ENCODE data around the gene HECTD2.
"Not testable (repeated sequence)": the region's sequence is repeated elsewhere in the genome, so short reads cannot be mapped to it uniquely, and the experiment has no call there.

The HECTD2 gene

DNA sequence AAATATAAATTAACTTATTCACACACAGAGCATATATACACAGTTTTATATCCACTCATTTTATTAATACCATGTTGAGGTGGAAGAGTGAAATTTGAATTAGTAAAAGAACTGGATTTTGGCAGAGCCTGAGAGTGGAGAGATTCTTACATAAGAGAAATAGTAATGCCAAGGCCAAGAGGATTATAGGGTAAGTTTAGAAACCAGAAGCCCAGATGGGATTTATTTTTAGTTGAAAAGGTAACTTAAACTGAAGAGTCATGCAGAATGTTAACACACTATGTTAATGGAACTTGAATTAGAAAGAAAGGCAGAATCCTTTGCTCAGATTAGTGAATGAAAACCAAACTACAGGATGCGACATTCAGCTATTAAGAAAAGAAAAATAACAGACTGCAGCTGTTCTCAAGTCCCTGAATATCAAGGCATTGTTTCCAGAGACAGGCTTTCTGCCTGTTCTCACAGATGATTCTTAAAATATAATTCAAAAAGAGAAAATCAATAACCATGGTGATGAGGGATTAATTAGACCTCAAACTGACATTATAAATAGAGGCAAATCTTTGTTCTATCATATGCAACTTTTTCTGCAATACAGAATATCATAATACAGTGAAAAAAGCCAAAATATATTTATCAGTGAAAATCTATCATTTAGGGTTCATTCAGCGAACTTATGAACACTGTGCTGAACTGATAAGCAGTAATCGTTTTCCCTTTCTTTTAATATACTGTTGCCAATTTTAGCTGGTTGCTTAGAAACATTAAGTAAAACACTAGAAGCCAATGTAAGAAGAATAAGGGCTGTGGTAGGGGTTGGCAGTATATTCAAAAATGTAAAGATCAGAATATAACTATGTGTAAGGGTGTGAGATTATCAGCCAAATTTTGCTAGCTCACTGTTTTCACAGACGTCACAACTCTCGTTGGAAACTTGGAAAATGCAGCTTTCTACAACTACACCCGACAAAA is 34.4 kb downstream of the HECTD2 start:
- no peak for DNase-seq (ENCODE audit: low spot score)

DNA sequence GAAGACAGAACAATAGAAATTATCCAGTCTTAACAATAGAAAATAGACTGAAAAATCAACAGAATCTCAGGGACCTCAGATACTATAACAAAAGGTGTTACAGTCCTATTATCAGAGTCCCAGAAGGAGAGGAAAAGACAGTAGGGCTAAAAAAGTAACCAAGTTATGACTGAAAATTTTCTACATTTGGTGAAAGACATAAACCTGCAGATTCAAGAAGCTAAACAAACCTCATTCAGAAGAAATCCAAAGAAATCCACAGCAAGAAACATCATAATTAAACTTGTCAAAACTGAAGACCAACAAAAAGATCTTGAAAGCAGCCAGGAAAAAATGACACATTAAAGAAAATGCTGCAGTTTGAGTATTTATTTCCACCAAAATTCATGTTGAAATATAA is 41.9 kb downstream of the HECTD2 start:
- Histone ChIP-seq H3K9me3 (replicated peaks in 1 of 2; ENCODE audit: control insufficient read depth in 2 of 2, insufficient read depth in 1 of 2, low read depth in 1 of 2, low read length in 2 of 2) (peaks cover 6 to 28% of the 10 kb centered on the region in 2 donors), H2AFZ (ENCODE audit: low read length) (no peak overlapping the region), H2BK120ac (ENCODE audit: low read depth, low read length) (no peak overlapping the region), H2BK5ac (ENCODE audit: low read length) (no peak overlapping the region), H3K23ac (ENCODE audit: low read depth, low read length, poor library complexity) (no peak overlapping the region), H3K9ac (ENCODE audit: low read depth, low read length, poor library complexity) (no peak overlapping the region), H3K27me3 (ENCODE audit: control insufficient read depth in 3 of 3, insufficient read depth in 3 of 3, low read depth in 1 of 3, low read length in 3 of 3) (no peaks in the 10 kb centered on the region), H3K4ac (ENCODE audit: low read length) (no peak overlapping the region), H2AK5ac (ENCODE audit: low read depth, low read length) (no peak overlapping the region), H3K4me1 (ENCODE audit: control insufficient read depth in 2 of 2, insufficient read depth in 1 of 2, low read depth in 1 of 2, low read length in 2 of 2) (no peaks in the 10 kb centered on the region), H3K79me1 (ENCODE audit: low read depth, low read length) (no peaks in the 10 kb centered on the region), H2BK15ac (ENCODE audit: low read length) (no peak overlapping the region), H3K14ac (ENCODE audit: low read length) (no peak overlapping the region), H4K91ac (ENCODE audit: low read depth, low read length, poor library complexity) (no peak overlapping the region), H4K8ac (ENCODE audit: low read depth, low read length) (no peak overlapping the region), H3K4me2 (ENCODE audit: insufficient read depth, low read length, poor library complexity, severe bottlenecking) (no peak overlapping the region), H3K36me3 (replicated peaks in 1 of 2; ENCODE audit: control insufficient read depth in 2 of 2, insufficient read depth in 2 of 2, low read length in 2 of 2) (no peaks in the 10 kb centered on the region), H3K4me3 (ENCODE audit: low read length in 2 of 2) (no peak overlapping the region), H3K27ac (replicated peaks; ENCODE audit: low read length) (no peak overlapping the region), H2BK12ac (ENCODE audit: low read length) (no peak overlapping the region), H3K18ac (ENCODE audit: low read length) (no peak overlapping the region)
- DNase-seq (ENCODE audit: low spot score), result no peak

More for the DNA sequence above, 34.4 kb downstream of the HECTD2 start:
- Histone ChIP-seq H4K8ac (ENCODE audit: low read depth, low read length) (no peak overlapping the region), H3K9ac (ENCODE audit: low read depth, low read length, poor library complexity) (no peak overlapping the region), H3K79me1 (ENCODE audit: low read depth, low read length) (no peaks in the 10 kb centered on the region), H2BK120ac (ENCODE audit: low read depth, low read length) (no peak overlapping the region), H2BK15ac (ENCODE audit: low read length) (no peak overlapping the region), H4K91ac (ENCODE audit: low read depth, low read length, poor library complexity) (no peak overlapping the region), H2BK5ac (ENCODE audit: low read length) (no peak overlapping the region), H2AFZ (ENCODE audit: low read length) (no peak overlapping the region), H3K9me3 (replicated peaks in 1 of 2; ENCODE audit: control insufficient read depth in 2 of 2, insufficient read depth in 1 of 2, low read depth in 1 of 2, low read length in 2 of 2) (peaks cover 4 to 11% of the 10 kb centered on the region in 2 donors), H3K4me3 (ENCODE audit: low read length in 2 of 2) (no peak overlapping the region), H3K23ac (ENCODE audit: low read depth, low read length, poor library complexity) (no peak overlapping the region), H3K27ac (replicated peaks; ENCODE audit: low read length) (no peak overlapping the region), H3K18ac (ENCODE audit: low read length) (no peak overlapping the region), H3K4me2 (ENCODE audit: insufficient read depth, low read length, poor library complexity, severe bottlenecking) (no peak overlapping the region), H3K4me1 (ENCODE audit: control insufficient read depth in 2 of 2, insufficient read depth in 1 of 2, low read depth in 1 of 2, low read length in 2 of 2) (no peaks in the 10 kb centered on the region), H3K14ac (ENCODE audit: low read length) (no peak overlapping the region), H3K36me3 (replicated peaks in 1 of 2; ENCODE audit: control insufficient read depth in 2 of 2, insufficient read depth in 2 of 2, low read length in 2 of 2) (peaks cover 5 to 21% of the 10 kb centered on the region in 2 donors), H3K4ac (ENCODE audit: low read length) (no peak overlapping the region), H3K27me3 (ENCODE audit: control insufficient read depth in 3 of 3, insufficient read depth in 3 of 3, low read depth in 1 of 3, low read length in 3 of 3) (no peaks in the 10 kb centered on the region), H2BK12ac (ENCODE audit: low read length) (no peak overlapping the region), H2AK5ac (ENCODE audit: low read depth, low read length) (no peak overlapping the region)
- no CpG with 5 or more reads among the region's 6 CpGs for WGBS, 2 donors (ENCODE audit: extremely low coverage in 2 of 2, insufficient read length in 2 of 2, insufficient replicate concordance in 1 of 2)

DNA sequence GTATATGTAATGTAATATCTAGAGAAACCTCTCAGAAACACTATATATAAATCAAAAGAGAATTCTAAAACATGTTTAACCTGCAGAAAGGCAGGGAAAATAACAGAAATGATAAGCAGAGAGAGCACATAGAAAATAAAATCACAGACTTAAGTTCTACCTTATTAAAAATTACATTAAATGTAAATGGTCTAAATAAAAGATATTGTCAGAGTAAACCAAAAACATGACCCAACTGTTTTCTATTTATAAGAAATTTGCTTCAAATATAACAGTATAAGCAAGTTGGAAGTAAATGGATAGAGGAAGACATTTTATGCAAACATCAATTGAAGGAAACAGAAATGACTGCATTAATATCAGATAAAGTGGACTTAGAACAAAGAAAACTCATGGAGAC is 43.4 kb downstream of the HECTD2 start:
- H2AK5ac ChIP-seq (ENCODE audit: low read depth, low read length), result no peak overlapping the region
- no peak overlapping the region for H3K18ac ChIP-seq (ENCODE audit: low read length)
- H2BK5ac ChIP-seq (ENCODE audit: low read length), result no peak overlapping the region
- no peak overlapping the region for H4K91ac ChIP-seq (ENCODE audit: low read depth, low read length, poor library complexity)
- no peak overlapping the region for H3K9ac ChIP-seq (ENCODE audit: low read depth, low read length, poor library complexity)
- no peaks in the 10 kb centered on the region for H3K4me1 ChIP-seq (ENCODE audit: control insufficient read depth in 2 of 2, insufficient read depth in 1 of 2, low read depth in 1 of 2, low read length in 2 of 2)
- no peak for DNase-seq (ENCODE audit: low spot score)
- peaks cover 6 to 28% of the 10 kb centered on the region in 2 donors for H3K9me3 ChIP-seq (replicated peaks in 1 of 2; ENCODE audit: control insufficient read depth in 2 of 2, insufficient read depth in 1 of 2, low read depth in 1 of 2, low read length in 2 of 2)
- H2BK12ac ChIP-seq (ENCODE audit: low read length), result no peak overlapping the region
- H3K27me3 ChIP-seq (ENCODE audit: control insufficient read depth in 3 of 3, insufficient read depth in 3 of 3, low read depth in 1 of 3, low read length in 3 of 3), result no peaks in the 10 kb centered on the region
- H4K8ac ChIP-seq (ENCODE audit: low read depth, low read length), result no peak overlapping the region
- no peak overlapping the region for H3K4ac ChIP-seq (ENCODE audit: low read length)
- H2BK120ac ChIP-seq (ENCODE audit: low read depth, low read length), result no peak overlapping the region
- no peaks in the 10 kb centered on the region for H3K79me1 ChIP-seq (ENCODE audit: low read depth, low read length)
- H3K4me3 ChIP-seq (ENCODE audit: low read length in 2 of 2), result no peak overlapping the region
- H3K36me3 ChIP-seq (replicated peaks in 1 of 2; ENCODE audit: control insufficient read depth in 2 of 2, insufficient read depth in 2 of 2, low read length in 2 of 2), result no peaks in the 10 kb centered on the region
- H3K4me2 ChIP-seq (ENCODE audit: insufficient read depth, low read length, poor library complexity, severe bottlenecking), result no peak overlapping the region
- no peak overlapping the region for H3K27ac ChIP-seq (replicated peaks; ENCODE audit: low read length)
- no peak overlapping the region for H2AFZ ChIP-seq (ENCODE audit: low read length)
- H3K23ac ChIP-seq (ENCODE audit: low read depth, low read length, poor library complexity), result no peak overlapping the region
- H3K14ac ChIP-seq (ENCODE audit: low read length), result no peak overlapping the region
- no peak overlapping the region for H2BK15ac ChIP-seq (ENCODE audit: low read length)

DNA sequence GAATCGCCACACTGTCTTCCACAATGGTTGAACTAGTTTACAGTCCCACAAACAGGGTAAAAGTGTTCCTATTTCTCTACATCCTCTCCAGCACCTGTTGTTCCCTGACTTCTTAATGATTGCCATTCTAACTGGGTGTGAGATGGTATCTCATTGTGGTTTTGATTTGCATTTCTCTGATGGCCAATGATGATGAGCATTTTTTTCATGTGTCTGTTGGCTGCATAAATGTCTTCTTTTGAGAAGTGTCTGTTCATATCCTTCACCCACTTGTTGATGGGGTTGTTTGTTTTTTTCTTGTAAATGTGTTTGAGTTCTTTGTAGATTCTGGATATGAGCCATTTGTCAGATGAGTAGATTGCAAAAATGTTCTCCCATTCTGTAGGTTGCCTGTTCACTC is 45.0 kb downstream of the HECTD2 start:
- not testable (repeated sequence) for H3K36me3 ChIP-seq (replicated peaks in 1 of 2; ENCODE audit: control insufficient read depth in 2 of 2, insufficient read depth in 2 of 2, low read length in 2 of 2); H4K91ac ChIP-seq (ENCODE audit: low read depth, low read length, poor library complexity); H3K4me3 ChIP-seq (ENCODE audit: low read length in 2 of 2); H3K23ac ChIP-seq (ENCODE audit: low read depth, low read length, poor library complexity); H3K9ac ChIP-seq (ENCODE audit: low read depth, low read length, poor library complexity); H3K27me3 ChIP-seq (ENCODE audit: control insufficient read depth in 3 of 3, insufficient read depth in 3 of 3, low read depth in 1 of 3, low read length in 3 of 3); H2BK120ac ChIP-seq (ENCODE audit: low read depth, low read length); H2BK15ac ChIP-seq (ENCODE audit: low read length); H2BK12ac ChIP-seq (ENCODE audit: low read length); H3K4me2 ChIP-seq (ENCODE audit: insufficient read depth, low read length, poor library complexity, severe bottlenecking); DNase-seq (ENCODE audit: low spot score); H3K4ac ChIP-seq (ENCODE audit: low read length); H4K8ac ChIP-seq (ENCODE audit: low read depth, low read length); H2AK5ac ChIP-seq (ENCODE audit: low read depth, low read length); H3K14ac ChIP-seq (ENCODE audit: low read length); H3K79me1 ChIP-seq (ENCODE audit: low read depth, low read length); H3K18ac ChIP-seq (ENCODE audit: low read length); H3K27ac ChIP-seq (replicated peaks; ENCODE audit: low read length); H2AFZ ChIP-seq (ENCODE audit: low read length); H3K4me1 ChIP-seq (ENCODE audit: control insufficient read depth in 2 of 2, insufficient read depth in 1 of 2, low read depth in 1 of 2, low read length in 2 of 2); H2BK5ac ChIP-seq (ENCODE audit: low read length)
- WGBS, 2 donors (ENCODE audit: extremely low coverage in 2 of 2, insufficient read length in 2 of 2, insufficient replicate concordance in 1 of 2), result no CpG with 5 or more reads among the region's 1 CpG
- peaks cover 6 to 28% of the 10 kb centered on the region in 2 donors for H3K9me3 ChIP-seq (replicated peaks in 1 of 2; ENCODE audit: control insufficient read depth in 2 of 2, insufficient read depth in 1 of 2, low read depth in 1 of 2, low read length in 2 of 2)
